Fibroblast of lung (primary cell): Measurements from ENCODE around the gene NTN3.

Experiments
- CTCF ChIP-seq, 2 donors: IDR thresholded peaks in 1 of 2; conservative IDR thresholded peaks in 1 of 2; 1 replicate in 1 of 2; 2 replicates in 1 of 2; pipeline ENCODE4 v1.5.1; 2011 to 2012; ENCODE audit warnings: low read length in 2 of 2, control low read depth in 1 of 2, inconsistent platforms in 1 of 2, low read depth in 1 of 2, mild to moderate bottlenecking in 1 of 2
- EZH2 ChIP-seq: IDR thresholded peaks from 2 replicates; pipeline ENCODE4 v1.5.1; 2012; ENCODE audit warnings: low read length, control low read depth, mild to moderate bottlenecking; ENCODE audit errors: missing control alignments

- TF ChIP-seq CTCF (conservative IDR thresholded peaks at IDR 0.05 in 1 of 2, IDR thresholded peaks at IDR 0.05 in 1 of 2; ENCODE audit: low read depth in 1 of 2, low read length in 2 of 2) (no peak), EZH2 (no peak)
These were observed 38.1 kb upstream of the NTN3 start for GRCh38 chr16:2432801-2433505.
